GM19395 (cell line): Measurements from ENCODE around the gene RASGRF1.

Experiments used
- ATAC-seq: cut with Tn5 transposase; IDR thresholded peaks from one replicate; pipeline ENCODE4 v1.9.1; 2021; ENCODE audit warnings: mild to moderate bottlenecking, moderate library complexity; ENCODE audit not compliant: unreplicated experiment

RASGRF1 gene

DNA sequence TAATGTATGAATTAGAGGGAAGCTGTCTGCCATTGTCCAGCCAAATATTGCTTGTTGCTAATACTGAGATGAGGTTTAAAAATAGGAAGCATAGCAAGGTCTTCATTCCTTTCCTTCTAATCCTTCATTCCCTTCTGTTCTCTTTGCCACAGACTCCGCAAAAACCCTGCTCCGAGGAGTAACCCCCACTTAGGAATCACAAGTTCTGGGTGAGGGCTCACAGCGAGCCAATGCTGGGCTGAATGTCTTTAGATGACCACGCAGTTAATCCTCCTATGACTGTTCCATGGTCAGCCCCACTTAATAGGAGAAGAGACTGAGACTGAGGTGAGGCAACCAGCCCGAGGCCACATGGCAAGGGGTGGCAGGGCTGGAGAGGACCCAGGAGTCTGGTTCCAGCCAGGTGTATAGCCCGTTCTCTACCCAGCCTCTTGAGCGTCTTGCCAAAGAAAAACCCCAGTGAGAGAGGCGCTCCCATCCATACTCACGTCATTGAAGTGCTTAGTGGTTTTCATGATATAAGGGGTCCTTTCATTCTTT lies 100.8 kb downstream of the RASGRF1 start:
- no peak for ATAC-seq

DNA sequence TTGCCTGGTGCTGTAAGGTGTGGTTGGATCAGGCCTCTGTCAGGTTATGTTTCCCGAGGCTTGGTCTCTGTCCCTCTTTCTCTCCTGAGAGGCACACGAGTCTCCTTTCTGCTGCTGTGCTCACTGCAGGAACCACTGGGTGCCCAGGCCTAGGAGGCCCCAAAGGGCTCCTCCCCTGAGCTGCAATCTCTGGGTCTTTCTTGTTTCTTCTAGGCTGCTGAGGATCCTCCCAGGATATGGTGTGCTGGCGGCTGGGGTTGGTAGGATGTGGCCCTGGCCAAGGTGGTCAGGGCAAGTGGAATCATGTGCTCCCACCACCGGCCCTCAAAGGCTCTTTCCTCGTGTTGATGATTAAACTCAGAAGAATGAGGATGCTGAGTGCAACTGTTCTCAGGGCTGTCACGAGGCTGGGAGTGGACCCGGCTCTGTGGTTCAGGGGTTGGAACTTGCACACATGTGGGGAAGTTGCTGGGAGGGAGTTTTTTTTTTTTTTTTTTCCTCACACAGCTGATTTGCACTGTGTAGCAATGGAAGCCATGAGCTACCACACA lies 102.1 kb downstream of the RASGRF1 start:
- ATAC-seq, result no peak

DNA sequence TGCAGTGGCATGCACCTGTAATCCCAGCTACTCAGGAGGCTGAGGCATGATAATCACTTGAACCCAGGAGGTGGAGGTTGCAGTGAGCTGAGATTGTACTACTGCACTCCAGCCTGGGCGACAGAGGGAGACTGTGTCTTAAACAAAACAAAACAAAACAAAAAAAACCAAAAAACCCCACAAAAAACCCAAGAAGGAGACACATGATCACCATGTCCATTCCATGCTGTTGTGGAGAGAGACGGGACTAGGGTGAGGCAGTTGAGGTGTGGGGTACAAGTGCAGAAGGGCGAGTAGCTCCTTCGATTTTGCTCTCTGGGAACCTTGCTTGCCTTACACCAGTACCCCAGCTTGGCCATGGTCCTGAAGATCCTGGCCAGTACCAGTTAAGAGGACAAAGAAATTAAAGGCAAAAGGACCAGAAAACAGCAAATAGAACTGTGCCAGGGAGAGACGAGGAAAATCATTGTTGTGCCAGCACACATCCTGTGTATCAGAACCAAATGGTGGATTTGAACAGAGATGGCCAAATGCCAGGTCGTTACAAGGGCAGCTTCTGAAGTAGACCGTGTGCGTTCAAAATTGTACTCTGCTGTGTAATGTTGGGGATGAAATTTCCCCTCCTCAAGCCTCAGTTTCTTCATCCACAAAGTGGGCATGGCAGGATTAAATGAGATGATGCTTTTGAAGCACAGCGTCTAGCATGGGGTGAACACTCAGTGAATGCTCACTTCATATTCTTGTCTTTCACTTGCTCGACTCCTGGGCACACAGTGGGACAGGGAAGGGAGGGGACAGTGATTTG lies 102.8 kb downstream of the RASGRF1 start:
- ATAC-seq, result no peak

DNA sequence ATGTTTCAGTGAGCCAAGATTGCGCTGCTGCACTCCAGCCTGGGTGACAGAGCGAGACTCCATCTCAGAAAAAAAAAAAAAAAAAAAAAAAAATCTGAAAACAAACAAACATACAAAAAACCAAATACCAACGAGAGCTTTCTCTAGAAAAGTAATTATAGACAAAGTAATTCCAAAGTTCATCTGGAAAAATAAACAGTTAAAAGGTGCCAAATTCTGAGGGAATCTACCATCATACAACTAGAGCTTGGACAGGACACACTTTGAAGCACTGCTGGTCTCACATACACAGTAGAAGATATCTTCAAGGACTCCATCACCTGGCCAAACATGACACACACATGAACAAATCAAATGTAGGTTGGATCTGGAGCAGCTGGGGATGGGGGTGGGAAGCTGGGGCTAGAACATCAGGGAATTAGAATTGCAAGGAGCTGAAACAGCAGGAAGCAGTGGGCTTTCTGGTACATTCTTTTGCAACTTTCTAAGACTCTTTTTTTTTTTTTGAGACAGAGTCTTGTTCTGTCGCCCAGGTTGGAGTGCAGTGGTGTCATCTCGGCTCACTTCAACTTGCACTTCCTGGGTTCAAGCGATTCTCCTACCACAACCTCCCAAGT lies 104.6 kb downstream of the RASGRF1 start:
- no peak for ATAC-seq

DNA sequence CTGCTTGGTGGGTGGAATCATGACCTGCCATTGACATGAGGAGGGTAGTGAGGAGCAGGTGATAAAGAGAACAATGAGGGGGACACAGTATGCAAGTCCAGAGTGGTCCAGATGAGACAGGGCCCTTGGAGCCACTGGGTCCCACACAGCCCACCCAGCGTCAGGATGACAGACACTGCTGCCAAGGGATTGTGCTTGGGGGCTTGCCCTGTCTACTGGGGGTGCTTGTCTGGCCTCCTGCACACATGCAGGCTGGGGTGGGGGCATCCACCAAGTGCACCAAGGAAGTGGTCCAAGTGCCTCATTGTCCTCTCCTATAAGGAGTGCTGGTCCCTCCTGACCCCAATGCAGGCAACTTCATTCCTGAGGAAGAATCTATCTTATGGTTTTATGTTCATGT lies 106.5 kb downstream of the RASGRF1 start:
- ATAC-seq, result no peak

DNA sequence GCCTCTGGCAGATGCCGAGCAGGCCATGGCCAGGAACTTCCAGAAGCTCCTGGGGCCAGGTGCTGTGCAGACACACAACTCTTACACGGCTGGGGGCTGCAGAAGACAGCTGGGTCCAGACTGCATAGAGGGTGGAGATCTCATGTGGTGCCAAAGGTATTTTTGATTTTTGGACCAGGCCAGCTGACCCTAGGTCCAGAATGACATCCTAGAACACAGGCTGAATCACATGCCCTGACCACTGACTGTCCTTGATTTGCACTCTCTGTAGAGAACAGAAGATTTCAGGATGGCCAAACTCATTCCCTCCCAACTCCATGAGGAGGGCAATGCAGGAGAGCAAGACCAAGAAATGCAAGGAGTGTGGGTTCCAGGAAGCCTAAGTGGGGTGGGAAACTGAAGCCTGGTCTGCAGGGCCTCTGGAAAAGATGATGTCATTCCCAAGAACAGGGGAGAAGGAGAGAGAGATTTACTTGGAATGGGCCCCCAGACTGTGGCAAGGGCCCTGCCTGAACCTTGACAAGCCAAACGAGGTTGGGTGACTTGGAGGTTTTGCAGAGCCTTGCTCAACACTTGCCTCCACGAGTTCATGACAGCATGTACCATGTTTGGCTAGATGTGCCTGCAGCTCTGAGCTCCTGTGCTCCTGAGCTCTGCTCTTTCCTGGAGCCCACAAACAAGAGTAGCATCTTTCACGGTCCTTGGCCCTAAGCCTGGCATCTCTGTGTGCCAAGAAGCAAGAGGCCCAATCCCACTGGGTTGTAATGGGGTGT lies 107.2 kb downstream of the RASGRF1 start:
- ATAC-seq, result no peak

DNA sequence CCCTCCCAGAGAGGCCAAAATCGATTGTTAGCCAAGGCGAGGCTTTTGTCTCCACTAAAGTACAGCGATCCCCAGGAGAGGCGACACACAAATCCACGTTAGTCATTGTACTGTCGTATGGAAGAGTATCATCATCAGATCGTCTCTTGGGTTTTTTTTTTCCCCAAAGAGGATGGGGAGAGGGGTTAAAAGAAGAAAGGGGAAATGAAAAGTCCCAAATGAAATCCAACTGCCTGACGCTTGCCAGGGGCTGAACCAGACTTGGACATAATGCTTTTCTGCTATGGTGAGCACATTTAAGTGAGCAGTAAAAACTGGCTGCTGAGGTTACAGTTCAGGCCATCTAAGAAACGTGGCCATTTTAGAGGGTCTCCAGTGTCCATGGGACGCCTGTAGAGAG lies 107.8 kb downstream of the RASGRF1 start:
- ATAC-seq, result no peak

DNA sequence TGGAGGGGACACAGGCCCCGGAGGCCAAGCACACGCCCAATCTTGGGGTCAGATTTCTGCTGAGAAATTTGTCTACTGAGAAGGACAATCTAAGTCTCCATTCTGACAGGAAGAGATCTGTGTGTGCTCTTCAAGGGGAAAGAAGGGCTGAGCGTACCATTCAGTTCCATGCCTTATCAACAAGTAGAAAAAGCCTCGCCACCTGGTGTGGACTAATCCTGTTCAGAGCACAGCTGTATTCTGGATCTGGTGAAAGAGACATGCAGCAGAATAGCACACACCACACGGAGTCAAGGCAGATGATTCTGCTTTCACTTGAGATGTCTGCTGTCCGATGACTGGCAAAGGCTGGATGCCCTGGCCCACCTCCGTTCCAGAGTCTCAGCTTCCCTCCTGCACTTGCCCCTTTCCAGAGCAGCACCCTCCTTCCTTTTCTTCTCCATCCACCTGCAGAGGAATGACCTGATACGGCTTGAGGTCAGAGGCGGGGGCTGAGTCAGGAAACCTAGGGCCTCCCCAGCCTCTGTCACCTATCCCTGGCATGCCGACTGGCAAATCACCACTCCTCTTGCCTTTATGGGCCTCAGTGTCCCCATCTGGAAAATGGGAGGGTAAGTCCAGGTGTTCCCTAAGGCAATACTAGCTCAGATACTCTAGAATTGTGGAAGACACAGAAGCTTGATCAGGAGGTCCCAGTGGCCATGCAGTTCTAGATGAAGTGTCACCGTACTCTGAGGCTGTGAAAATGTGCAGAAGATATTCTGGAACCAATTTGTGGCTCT lies 108.9 kb downstream of the RASGRF1 start:
- no peak for ATAC-seq

DNA sequence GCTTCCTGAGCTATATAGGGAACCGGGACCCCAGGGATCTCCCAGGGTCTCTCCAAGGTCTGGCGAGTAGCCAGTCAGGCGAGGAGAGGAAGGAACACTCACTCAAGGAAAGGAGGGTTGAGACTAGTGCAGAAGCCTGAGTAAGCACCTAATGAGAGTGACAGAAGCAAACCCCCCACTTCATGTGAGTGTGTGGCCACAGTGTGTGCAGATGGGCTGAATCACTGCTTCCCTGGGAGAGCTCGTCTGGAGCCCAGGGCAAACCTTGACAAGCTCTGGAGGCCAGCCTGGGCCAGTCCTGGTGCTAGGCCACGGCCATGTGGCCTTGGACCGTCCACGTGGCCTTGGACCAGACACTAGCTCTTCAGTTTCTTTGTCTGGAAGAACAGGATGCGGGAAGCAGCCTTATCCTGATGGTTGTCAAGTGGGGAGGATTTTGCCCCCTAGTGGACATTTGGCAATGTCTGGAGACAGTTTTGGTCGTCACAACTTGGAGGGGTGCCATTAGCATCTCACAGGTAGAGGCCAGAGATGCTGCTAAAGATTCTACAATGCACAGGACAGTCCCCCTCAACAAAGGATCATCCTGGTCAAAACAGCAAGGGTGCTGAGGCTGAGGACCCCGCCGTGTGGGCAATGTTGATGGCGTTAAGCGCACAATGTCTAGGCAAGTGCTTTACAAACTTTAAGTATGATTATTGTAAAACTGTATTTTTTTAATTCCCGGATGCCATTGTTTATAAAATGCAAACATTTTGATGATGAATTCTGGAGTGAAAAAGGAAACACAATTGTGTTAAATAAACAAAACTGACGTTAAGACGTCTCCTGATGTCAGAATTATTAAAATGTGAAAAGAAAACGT lies 110.9 kb downstream of the RASGRF1 start:
- no peak for ATAC-seq

DNA sequence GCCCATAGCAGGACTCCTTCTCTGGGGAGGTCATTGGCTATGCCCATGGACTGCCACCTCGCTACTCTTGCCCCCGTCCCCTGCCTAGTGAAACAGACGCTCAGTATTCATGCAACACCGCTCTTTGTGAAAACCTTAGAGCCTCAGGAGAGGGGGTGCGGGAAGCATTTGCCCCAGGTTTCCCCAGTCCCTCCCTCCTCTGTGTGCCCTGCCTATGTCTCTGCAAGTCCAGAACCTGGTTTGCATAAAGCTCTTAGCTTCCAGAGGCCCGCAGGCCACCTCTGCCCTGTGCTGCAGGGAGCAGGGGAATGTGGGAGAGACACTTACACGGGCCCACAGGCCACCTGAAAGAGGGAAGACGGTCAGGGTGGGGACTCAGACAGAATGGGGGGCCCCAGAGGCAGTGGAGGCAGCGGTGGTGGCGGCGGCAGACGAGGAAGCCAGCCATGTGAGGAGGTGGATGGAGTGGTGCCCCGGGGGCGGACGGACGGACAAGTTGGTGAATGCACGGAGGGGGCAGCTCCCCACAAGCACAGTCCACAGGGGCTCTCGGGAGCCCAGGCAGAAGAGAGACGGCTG lies 111.9 kb downstream of the RASGRF1 start:
- ATAC-seq, result no peak

DNA sequence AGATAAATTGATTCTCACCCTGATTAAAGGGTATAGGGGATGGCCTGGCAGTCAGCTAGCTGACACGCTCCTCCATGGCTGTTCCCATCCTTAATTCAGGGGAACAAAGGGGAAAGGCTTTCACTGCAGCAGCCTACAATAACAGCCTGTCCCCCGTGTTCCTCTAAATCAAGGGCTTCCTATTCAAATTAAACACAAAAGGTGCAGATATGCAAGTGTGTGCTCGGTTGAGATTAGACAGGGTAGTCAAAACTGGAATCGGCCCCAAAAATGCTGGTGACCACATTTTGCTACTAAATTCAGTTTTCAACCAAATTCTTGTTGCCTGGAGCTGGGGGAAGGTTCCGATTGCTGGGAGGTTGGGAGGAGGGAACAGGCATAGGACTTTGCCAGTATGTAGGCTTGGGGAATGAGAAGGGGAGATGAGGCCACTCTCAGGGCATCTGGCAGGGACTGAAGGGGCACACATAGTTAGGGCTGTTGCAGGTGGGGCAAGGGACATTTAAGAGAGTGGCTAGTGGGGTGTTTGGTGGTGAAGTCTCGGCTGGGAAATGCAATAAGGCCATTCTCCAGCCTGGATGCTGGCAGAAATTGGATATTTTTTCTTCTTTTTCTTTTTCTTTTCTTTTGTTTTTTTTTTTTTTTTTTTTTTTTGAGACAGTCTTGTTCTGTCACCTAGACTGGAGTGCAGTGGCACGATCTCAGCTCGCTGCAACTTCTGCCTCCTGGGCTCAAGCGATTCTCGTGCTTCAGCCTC lies 112.8 kb downstream of the RASGRF1 start:
- peak; percentile 42 for ATAC-seq

DNA sequence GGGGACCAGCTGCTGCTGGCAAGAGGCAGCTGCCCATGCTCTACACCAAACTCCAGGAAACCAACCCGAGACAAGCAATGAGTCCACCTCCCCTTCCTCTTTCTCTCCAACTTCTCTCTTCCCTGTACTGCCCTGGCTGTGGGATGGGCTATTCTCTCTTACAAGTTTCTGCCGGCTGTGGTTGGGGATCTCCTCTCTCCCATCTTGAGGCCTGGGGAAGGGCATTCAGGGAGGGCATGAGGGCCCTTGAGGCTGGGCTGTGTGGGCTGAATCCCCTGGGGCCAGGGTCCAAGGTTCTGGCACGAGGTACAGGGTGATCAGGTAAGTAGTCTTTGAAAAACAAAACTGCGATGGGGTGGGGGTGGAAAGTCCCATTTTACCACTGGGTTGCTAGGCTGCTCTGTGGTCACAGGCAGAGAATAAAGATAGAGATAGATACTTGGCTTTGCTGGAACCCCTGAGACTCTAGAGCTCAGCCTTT lies 113.4 kb downstream of the RASGRF1 start:
- ATAC-seq, result peak; percentile 71

DNA sequence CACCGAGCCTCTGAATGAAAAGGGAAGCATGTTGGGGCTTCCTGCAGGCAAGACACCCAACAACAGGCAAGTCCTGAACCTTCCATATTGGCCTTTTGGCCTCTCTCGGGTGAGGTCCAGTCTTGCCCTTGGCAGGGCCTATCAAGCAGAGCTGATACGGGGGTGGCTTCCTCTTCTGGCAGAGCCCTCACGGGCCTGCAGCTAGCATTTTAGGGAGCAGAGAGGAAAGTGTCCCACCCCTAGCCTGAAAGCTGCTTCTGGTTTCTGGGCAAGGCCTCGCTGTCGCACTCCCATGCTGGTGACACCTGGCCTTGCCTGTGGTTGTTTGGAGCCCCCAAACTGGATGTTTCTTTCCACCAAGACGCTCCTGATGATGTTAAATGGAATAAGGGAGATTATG lies 113.9 kb downstream of the RASGRF1 start:
- ATAC-seq, result peak; percentile 10

DNA sequence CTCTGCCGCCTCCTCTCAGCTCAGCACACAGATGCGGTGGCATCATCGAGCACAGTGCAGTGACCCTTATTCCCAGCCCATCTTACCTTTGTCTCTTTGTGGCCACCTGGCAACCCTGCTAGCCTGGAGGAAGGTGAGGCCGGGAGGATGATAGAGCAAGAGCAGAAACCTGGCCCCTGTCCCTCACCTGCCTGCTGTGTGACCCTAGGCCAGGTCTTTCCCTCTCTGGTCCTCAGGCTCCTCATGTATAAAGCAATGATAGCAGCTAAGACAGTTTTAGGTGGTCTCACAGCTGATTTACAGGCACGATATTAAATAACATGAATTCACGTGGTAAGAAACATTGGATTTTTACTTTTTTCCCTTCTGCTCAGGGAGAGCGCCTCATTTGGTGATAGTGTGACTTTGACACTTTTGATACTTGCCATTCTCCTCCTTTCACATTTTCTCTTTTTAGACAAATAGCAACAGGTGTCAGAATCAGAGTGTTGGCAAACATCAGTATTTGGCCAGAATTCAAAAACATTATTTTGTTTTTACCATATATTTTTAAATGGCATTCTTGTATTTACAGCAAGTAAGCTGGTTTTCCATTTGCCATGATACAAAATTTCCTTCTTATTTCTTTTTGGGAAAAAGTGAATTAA lies 116.2 kb downstream of the RASGRF1 start:
- ATAC-seq, result no peak

DNA sequence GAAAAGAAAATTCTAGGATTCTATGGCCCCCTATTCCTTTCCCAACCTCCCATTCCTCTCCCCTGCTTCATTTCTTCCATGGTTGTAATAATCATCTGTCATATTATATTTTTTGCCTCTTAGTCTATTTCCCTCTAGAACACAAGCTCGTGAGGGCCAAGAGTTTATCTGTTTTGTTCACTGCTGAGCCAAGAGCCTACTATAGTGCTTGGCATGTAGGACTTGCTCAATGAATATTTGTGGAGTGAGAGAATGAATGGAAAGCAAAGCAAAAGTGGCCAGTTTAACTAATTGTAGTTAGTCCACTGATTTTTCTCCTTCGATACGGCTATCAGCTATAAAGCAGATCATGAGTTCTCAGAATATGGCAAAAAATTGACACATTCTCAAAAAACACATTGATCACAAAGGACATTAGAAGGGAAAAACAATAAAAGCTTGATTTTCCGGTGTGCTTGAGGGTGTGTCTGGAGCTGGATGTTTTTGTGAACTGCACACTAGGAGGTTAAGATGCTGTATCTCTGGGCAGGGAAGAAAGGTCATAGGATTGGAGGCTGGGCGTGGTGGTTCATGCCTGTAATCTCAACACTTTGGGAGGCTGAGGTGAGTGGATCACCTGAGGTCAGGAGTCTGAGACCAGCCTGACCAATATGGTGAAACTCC lies 120.8 kb downstream of the RASGRF1 start:
- ATAC-seq, result no peak

DNA sequence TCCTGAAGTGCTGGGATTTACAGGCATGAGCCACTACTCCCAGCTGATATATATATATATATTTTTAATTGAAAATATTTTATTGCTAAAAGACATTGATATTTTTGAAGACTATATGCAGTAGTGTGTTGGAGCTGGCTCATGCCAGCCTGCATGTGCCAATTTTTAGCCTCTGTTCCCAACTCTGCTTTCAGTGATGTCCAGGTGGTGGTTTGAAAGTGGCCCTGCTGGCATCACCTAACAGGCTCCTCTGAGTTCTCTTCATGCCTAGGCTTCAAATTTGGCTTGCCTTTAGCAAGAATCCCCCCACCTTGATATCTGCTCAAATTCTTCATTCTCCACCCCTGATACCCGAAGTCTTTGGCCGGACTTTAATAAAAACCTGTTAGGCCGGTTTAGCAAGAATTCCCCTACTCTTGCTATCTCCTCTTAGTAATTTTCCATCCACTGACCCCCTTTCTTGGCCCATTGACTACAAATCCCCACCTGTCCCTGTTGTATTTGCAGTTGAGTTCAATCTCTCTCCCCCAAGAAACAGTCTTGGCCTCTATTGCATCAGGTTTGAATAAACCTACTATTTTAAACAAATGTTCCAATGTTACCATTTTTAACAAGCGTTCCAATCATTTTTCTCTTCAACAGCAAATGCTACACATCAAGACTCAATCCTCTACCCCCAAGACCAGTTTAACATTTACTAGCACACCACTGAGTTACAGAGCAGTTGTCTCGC lies 121.9 kb downstream of the RASGRF1 start:
- no peak for ATAC-seq

DNA sequence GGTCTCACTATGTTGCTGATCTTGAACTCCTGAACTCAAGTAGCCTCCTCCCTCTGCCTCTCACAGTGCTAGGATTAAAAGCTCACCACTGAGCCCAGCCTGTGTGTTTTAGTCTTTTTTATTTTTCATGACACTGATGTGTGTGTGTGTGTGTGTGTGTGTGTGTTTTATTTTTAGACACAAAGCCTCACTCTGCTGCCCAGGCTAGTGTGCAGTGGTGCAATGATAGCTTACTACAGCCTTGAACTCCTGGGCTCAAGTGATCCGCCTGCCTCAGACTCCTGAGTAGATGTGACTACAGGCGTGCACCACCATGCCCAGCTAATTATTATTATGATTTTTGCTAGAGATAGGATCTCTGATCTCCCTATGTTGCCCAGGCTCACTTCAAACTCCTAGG lies 122.5 kb downstream of the RASGRF1 start:
- ATAC-seq, result no peak
